ENCODE measurements around the gene HDDC2.

DNA sequence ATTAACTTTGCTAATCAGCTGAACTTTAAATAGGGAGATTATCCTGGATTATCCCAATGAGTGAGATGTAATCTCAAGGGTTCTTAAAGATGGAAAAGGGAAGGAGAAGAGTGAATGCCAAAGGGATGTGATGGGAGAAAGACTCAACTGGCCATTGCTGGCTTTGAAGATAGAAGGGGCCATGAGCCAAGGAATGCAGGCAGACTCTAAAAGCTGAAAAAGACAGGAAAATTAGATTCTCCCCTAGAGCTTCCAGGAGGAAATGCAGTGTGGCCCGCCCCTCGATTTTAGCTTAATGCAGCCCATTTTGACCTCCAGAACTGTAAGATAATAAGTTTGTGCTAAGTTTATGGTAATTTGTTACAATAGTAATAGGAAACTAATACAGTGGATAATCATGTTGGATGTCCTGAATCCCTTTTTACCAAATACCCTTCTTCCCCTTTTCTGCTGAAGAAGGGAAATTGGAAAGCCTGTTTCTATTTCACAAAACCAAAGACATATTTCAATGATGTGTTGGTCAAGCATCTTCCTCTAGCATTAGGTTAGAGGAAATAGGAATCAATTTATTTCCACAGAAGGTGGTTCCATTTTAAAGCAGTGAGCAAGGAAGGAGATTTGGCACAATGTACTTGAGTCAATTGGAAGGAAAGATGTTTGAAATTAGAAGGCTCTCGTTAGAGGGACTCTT, 3.3 kb upstream of the HDDC2 start:
- no peak for TF ChIP-seq POLR2AphosphoS5 (IDR thresholded peaks at IDR 0.05; ENCODE audit: low read depth)
- TF ChIP-seq, protein P1, sequence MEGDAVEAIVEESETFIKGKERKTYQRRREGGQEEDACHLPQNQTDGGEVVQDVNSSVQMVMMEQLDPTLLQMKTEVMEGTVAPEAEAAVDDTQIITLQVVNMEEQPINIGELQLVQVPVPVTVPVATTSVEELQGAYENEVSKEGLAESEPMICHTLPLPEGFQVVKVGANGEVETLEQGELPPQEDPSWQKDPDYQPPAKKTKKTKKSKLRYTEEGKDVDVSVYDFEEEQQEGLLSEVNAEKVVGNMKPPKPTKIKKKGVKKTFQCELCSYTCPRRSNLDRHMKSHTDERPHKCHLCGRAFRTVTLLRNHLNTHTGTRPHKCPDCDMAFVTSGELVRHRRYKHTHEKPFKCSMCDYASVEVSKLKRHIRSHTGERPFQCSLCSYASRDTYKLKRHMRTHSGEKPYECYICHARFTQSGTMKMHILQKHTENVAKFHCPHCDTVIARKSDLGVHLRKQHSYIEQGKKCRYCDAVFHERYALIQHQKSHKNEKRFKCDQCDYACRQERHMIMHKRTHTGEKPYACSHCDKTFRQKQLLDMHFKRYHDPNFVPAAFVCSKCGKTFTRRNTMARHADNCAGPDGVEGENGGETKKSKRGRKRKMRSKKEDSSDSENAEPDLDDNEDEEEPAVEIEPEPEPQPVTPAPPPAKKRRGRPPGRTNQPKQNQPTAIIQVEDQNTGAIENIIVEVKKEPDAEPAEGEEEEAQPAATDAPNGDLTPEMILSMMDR (IDR thresholded peaks at IDR 0.05; ENCODE audit: insufficient read depth, low read length): no peak
- TF ChIP-seq, protein P2, sequence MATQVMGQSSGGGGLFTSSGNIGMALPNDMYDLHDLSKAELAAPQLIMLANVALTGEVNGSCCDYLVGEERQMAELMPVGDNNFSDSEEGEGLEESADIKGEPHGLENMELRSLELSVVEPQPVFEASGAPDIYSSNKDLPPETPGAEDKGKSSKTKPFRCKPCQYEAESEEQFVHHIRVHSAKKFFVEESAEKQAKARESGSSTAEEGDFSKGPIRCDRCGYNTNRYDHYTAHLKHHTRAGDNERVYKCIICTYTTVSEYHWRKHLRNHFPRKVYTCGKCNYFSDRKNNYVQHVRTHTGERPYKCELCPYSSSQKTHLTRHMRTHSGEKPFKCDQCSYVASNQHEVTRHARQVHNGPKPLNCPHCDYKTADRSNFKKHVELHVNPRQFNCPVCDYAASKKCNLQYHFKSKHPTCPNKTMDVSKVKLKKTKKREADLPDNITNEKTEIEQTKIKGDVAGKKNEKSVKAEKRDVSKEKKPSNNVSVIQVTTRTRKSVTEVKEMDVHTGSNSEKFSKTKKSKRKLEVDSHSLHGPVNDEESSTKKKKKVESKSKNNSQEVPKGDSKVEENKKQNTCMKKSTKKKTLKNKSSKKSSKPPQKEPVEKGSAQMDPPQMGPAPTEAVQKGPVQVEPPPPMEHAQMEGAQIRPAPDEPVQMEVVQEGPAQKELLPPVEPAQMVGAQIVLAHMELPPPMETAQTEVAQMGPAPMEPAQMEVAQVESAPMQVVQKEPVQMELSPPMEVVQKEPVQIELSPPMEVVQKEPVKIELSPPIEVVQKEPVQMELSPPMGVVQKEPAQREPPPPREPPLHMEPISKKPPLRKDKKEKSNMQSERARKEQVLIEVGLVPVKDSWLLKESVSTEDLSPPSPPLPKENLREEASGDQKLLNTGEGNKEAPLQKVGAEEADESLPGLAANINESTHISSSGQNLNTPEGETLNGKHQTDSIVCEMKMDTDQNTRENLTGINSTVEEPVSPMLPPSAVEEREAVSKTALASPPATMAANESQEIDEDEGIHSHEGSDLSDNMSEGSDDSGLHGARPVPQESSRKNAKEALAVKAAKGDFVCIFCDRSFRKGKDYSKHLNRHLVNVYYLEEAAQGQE (IDR thresholded peaks at IDR 0.05; ENCODE audit: insufficient replicate concordance, low read depth): no peak
